CD14-positive monocyte (primary cell): ENCODE measurements around the gene TP53RK. TPM values are rescaled to one million over a fixed set of nuclear protein-coding genes. Genes with fewer than 3 reads are reported as not detected.

Experiments used
- DNase-seq, 3 donors: peaks; one replicate each; pipeline ENCODE4 v3.0.0-alpha.2; 2011 to 2022
- H2AFZ ChIP-seq: 2 replicates; pipeline ENCODE4 v1.6.0; 2012; ENCODE audit warnings: mild to moderate bottlenecking, low read depth, low read length, inconsistent platforms; ENCODE audit not compliant: insufficient read depth, poor library complexity, severe bottlenecking
- H3K27ac ChIP-seq, 2 donors: 1 replicate in 1 of 2; 2 replicates in 1 of 2; pipeline ENCODE4 v1.5.1; 2012 to 2013; ENCODE audit warnings: low read length in 2 of 2, control low read depth in 1 of 2, inconsistent platforms in 1 of 2, low read depth in 1 of 2, mild to moderate bottlenecking in 1 of 2
- H3K27me3 ChIP-seq, 2 donors: one replicate each; pipeline versions ENCODE4 v1.6.0 to v1.6.1; 2011 to 2013; ENCODE audit warnings: low read length in 2 of 2; ENCODE audit not compliant: control insufficient read depth in 2 of 2, insufficient read depth in 2 of 2
- H3K36me3 ChIP-seq, 2 donors: replicated peaks in 1 of 2; 1 replicate in 1 of 2; 2 replicates in 1 of 2; pipeline versions ENCODE4 v1.5.1 to v1.6.1; 2012 to 2013; ENCODE audit warnings: low read length in 2 of 2, control low read depth in 1 of 2, inconsistent platforms in 1 of 2, mild to moderate bottlenecking in 1 of 2; ENCODE audit not compliant: insufficient read depth in 2 of 2, control insufficient read depth in 1 of 2
- H3K4me1 ChIP-seq, 2 donors: 1 replicate in 1 of 2; 2 replicates in 1 of 2; pipeline versions ENCODE4 v1.5.1 to v1.6.1; 2012 to 2013; ENCODE audit warnings: low read length in 2 of 2, control low read depth in 1 of 2, inconsistent platforms in 1 of 2, mild to moderate bottlenecking in 1 of 2, moderate library complexity in 1 of 2; ENCODE audit not compliant: insufficient read depth in 2 of 2, control insufficient read depth in 1 of 2
- H3K4me2 ChIP-seq: replicated peaks from 2 replicates; pipeline ENCODE3; 2012; ENCODE audit warnings: low read length, moderate library complexity, mild to moderate bottlenecking; ENCODE audit not compliant: poor library complexity, severe bottlenecking; ENCODE audit errors: extremely low read depth
- H3K4me3 ChIP-seq, 3 experiments: fragments of 200-600 bp in 1 of 3; sonication (generic) in 1 of 3; replicated peaks in 1 of 3; 1 replicate in 2 of 3; 2 replicates in 1 of 3; pipeline ENCODE4 v1.5.1; 2011 to 2013; ENCODE audit warnings: low read length in 3 of 3, mild to moderate bottlenecking in 3 of 3, control low read depth in 2 of 3, low read depth in 2 of 3, inconsistent platforms in 1 of 3, moderate library complexity in 1 of 3
- H3K79me2 ChIP-seq: 2 replicates; pipeline ENCODE4 v1.6.0; 2012; ENCODE audit warnings: mild to moderate bottlenecking, control low read depth, inconsistent platforms, low read length, moderate library complexity; ENCODE audit not compliant: insufficient read depth
- H3K9ac ChIP-seq: 2 replicates; pipeline ENCODE4 v1.6.0; 2017; ENCODE audit warnings: low read length, mild to moderate bottlenecking; ENCODE audit not compliant: insufficient read depth, poor library complexity, severe bottlenecking
- H3K9me3 ChIP-seq, 2 donors: replicated peaks in 1 of 2; 1 replicate in 1 of 2; 2 replicates in 1 of 2; pipeline versions ENCODE4 v1.5.1 to v1.6.1; 2012 to 2013; ENCODE audit warnings: low read length in 2 of 2, control low read depth in 1 of 2; ENCODE audit not compliant: control insufficient read depth in 1 of 2, insufficient read depth in 1 of 2
- H4K20me1 ChIP-seq: 2 replicates; pipeline ENCODE4 v1.6.0; 2012; ENCODE audit warnings: mild to moderate bottlenecking, low read length, control low read depth, moderate library complexity; ENCODE audit not compliant: insufficient read depth
- H3K27ac Mint-ChIP-seq, 7 donors: one replicate each; pipeline ENCODE4 v1.8.0; 2020; ENCODE audit warnings: mild to moderate bottlenecking in 7 of 7, mixed read lengths in 7 of 7, moderate library complexity in 6 of 7, inconsistent platforms in 2 of 7
- H3K27me3 Mint-ChIP-seq, 3 donors: one replicate each; pipeline ENCODE4 v1.8.0; 2021 to 2022; ENCODE audit warnings: low read depth in 3 of 3, mild to moderate bottlenecking in 3 of 3, mixed read lengths in 3 of 3, moderate library complexity in 3 of 3, inconsistent platforms in 1 of 3
- H3K36me3 Mint-ChIP-seq, 2 donors: one replicate each; pipeline ENCODE4 v1.8.0; 2020; ENCODE audit warnings: mixed read lengths in 2 of 2, inconsistent platforms in 1 of 2, mild to moderate bottlenecking in 1 of 2
- H3K4me1 Mint-ChIP-seq: one replicate; pipeline ENCODE4 v1.8.0; 2020; ENCODE audit warnings: mild to moderate bottlenecking, mixed read lengths
- H3K4me3 Mint-ChIP-seq, 2 donors: one replicate each; pipeline ENCODE4 v1.8.0; 2020; ENCODE audit warnings: mild to moderate bottlenecking in 2 of 2, mixed read lengths in 2 of 2, moderate library complexity in 1 of 2
- H3K9me3 Mint-ChIP-seq, 7 donors: one replicate each; pipeline ENCODE4 v1.8.0; 2020 to 2022; ENCODE audit warnings: mixed read lengths in 7 of 7, mild to moderate bottlenecking in 6 of 7, moderate library complexity in 6 of 7, inconsistent platforms in 2 of 7
- WGBS: methylation state at CpG from one replicate; pipeline ENCODE4 v1.1.5; 2013; ENCODE audit warnings: missing lambda C conversion rate; ENCODE audit not compliant: insufficient coverage; 5-methylcytosine and 5-hydroxymethylcytosine counted together
- intact Hi-C, 2 donors: fragments of 100-400 bp; cut with micrococcal nuclease; formaldehyde crosslinking; loops; one replicate each; pipeline versions ENCODE4 v1.15.0 to v1.15.1; 2023
- polyA plus RNA-seq, 3 donors: library from polyadenylated mRNA; depleted of rRNA in 1 of 3; unstranded in 2 of 3; stranded (reverse) in 1 of 3; fragments of 300-500 nt in 2 of 3; fragments of >200 nt in 1 of 3; fragmentation: Illumina TruSeq in 2 of 3; gene quantifications; 1 replicate in 2 of 3; 2 replicates in 1 of 3; pipeline ENCODE4 v1.2.3, GENCODE V29; 2012 to 2021
- TF ChIP-seq, protein P1 (sequence below): fragments of 200-600 bp; IDR thresholded peaks from one replicate; pipeline ENCODE4 v1.8.0; 2022; ENCODE audit warnings: antibody characterized with exemption, mild to moderate bottlenecking

Gene TP53RK
- polyA plus RNA-seq, 3 donors, result 1.4 to 10.9 (median 9.5) TPM

DNA sequence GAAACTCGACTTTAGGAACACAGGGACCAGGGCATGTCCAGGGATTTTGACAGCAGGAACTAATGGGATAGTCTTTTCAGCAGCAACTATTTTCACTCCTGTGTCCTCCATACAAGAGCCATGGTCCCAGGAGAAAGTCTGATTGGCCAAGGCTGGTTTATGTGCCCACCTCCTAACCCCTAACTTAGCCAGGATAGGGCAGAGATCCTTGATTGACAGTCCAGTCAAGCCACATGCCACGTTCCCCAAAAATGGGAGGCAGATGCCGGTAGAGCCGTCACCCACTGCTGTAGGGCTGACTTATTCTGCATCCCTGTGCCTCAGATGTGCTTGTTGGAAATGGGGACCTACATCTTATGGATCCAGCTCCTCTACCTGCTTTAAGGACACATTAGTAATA, 42.5 kb upstream of the TP53RK start:
- no peak for DNase-seq
- H3K4me1 ChIP-seq, result no peaks in the 10 kb centered on the region
- Mint-ChIP-seq H3K27me3 (peaks cover 0 to 7% (median 3%) of the 10 kb centered on the region in 3 donors), H3K36me3 (no peaks in the 10 kb centered on the region), H3K4me3 (no peak overlapping the region), H3K4me1 (no peaks in the 10 kb centered on the region), H3K27ac (no peak overlapping the region), H3K9me3 (no peaks in the 10 kb centered on the region)
- H3K79me2 ChIP-seq, result no peaks in the 10 kb centered on the region
- no peak overlapping the region for H3K9ac ChIP-seq
- TF ChIP-seq, protein P1, sequence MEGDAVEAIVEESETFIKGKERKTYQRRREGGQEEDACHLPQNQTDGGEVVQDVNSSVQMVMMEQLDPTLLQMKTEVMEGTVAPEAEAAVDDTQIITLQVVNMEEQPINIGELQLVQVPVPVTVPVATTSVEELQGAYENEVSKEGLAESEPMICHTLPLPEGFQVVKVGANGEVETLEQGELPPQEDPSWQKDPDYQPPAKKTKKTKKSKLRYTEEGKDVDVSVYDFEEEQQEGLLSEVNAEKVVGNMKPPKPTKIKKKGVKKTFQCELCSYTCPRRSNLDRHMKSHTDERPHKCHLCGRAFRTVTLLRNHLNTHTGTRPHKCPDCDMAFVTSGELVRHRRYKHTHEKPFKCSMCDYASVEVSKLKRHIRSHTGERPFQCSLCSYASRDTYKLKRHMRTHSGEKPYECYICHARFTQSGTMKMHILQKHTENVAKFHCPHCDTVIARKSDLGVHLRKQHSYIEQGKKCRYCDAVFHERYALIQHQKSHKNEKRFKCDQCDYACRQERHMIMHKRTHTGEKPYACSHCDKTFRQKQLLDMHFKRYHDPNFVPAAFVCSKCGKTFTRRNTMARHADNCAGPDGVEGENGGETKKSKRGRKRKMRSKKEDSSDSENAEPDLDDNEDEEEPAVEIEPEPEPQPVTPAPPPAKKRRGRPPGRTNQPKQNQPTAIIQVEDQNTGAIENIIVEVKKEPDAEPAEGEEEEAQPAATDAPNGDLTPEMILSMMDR, result no peak
- H3K27ac ChIP-seq, result no peak overlapping the region
- no peak overlapping the region for H2AFZ ChIP-seq
- no peaks in the 10 kb centered on the region for H3K27me3 ChIP-seq
- H4K20me1 ChIP-seq, result no peaks in the 10 kb centered on the region
- WGBS, result 67% methylated on average over 1 of the region's 4 CpGs
- no peaks in the 10 kb centered on the region for H3K36me3 ChIP-seq
- intact Hi-C loops, result no loop called here
- no peak overlapping the region for H3K4me2 ChIP-seq
- H3K9me3 ChIP-seq, result no peaks in the 10 kb centered on the region
- H3K4me3 ChIP-seq, result no peak overlapping the region

GRCh38 chr20:46725186-46726165, 36.2 kb upstream of the TP53RK start:
- Histone ChIP-seq H3K9ac (no peak overlapping the region), H3K4me2 (no peak overlapping the region), H3K36me3 (no peaks in the 10 kb centered on the region), H4K20me1 (no peaks in the 10 kb centered on the region), H3K4me1 (no peaks in the 10 kb centered on the region), H2AFZ (no peak overlapping the region), H3K9me3 (peaks cover 0 to 7% of the 10 kb centered on the region in 2 donors), H3K79me2 (no peaks in the 10 kb centered on the region), H3K4me3 (no peak overlapping the region), H3K27ac (no peak overlapping the region), H3K27me3 (no peaks in the 10 kb centered on the region)
- TF ChIP-seq, protein P1, result no peak
- Mint-ChIP-seq H3K4me3 (no peak overlapping the region), H3K27ac (no peak overlapping the region), H3K27me3 (peaks cover 0 to 5% (median 0%) of the 10 kb centered on the region in 3 donors), H3K9me3 (peaks cover 0 to 5% (median 0%) of the 10 kb centered on the region in 7 donors), H3K4me1 (no peaks in the 10 kb centered on the region), H3K36me3 (no peaks in the 10 kb centered on the region)
- intact Hi-C loops, result no loop called here
- 92% methylated on average over 27 of the region's 27 CpGs for WGBS
- no peak for DNase-seq
